ENCODE results near the gene GLRX3.

The GLRX3 gene

DNA sequence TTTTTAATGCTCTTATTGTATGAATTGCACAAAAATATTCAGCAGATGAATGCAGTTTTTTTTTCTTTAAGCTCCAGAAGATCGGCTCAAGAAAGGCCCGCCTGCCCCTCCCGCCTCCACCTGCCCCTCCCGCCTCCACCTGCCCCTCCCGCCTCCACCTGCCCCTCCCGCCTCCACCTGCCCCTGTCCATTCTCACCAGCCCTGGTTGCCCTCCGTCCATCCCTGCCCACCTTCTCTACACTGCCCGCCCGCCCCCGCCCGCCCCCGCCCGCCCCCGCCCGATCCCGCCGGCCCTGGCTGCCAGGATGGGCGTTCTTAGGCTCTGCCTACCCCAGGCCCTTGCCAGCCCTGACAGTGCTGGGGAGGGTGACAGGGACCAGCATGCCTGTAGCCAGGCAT is 67.4 kb downstream of the GLRX3 start:
- no peak for DNase-seq (ENCODE audit: low read depth in 2 of 2, low spot score in 1 of 2)

DNA sequence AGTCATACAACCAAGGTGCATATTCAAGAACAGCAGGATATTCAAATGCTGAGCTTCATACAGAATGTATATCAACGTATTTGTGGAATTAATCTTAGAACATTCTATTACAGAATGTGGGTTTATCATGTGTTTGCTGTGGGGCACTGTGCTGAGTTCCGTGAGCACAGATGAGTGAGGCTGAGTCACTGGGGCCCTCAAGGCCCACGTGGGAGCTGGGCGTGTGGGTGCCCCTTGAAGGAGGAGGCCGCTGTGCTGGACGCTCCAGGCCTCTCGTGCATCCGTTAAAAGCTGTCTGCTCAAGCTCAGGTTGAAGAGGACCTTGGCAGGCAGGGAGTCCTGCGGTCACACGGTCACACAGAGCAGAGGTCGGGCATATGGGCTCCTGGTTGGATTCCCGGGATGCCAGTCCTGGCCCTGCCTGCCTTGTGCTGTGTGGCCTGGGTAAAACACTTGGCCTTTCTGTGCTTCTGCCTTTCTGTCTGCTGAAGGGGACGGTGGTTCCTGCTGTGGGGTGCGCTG is 70.1 kb downstream of the GLRX3 start:
- no peak for DNase-seq (ENCODE audit: low read depth in 2 of 2, low spot score in 1 of 2)

GRCh38 chr10:130207205-130207604 is 71.0 kb downstream of the GLRX3 start:
- no peak for DNase-seq (ENCODE audit: low read depth in 2 of 2, low spot score in 1 of 2)

DNA sequence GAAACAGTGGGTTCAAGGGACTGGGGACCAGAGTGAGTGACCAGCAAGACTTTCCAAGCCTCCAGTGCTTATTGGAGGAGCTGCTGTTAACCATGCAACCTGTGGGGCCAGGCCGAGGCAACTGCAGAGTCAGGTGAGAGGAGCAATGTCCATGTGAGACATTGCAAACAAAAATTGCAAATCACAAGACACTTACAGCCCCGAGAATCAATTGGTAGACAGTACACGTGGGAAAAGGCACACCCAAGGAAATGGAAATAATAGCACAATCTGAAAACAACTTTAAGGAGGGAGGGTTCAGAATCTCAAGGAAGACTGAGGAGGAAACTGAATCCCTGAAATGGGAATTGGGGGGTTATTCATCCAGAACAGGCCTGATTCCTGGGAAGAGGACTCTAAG is 72.6 kb downstream of the GLRX3 start:
- DNase-seq (ENCODE audit: low read depth in 2 of 2, low spot score in 1 of 2), result no peak

- no peak for DNase-seq (ENCODE audit: low read depth in 2 of 2, low spot score in 1 of 2)
Measured at GRCh38 chr10:130212746-130213145, 76.6 kb downstream of the GLRX3 start.

DNA sequence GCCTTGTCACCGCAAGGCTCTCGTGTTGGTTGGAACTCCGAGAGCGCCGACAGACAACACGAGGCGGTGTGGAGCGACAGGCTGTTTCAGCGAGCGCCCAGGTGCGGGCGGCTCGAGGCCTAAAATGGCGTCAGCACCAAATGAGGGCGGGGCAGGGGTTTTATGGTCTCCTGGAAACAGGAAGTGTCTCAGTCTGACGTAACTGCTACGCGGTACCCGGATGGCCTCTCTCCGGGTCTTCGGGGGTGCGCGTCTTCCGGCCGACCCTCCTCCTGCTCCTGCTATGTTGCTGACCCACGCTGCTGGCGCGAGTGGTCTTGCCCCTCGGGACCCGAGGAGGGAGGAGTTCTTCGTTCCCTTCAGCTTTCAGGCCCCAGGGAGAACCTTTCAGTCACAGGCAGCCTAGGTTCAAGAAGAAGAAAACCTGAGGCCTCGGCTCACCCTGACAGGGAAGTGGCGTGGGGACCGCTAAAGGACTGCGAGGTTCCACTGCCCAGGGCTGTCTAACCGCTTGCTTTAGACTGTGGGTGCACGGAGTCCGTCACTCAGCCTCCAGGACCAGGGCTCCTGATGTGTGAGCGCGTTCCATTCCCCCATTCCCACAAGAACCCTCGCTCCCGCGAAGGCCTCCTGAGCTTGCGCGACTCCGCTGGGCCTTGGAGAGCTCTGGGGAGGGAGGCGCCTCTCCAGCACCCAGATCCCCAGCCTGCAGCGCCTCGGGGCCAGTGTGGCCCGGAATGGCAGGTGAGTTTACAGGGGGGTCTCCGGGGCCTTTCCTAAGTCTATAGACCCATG is 77.3 kb downstream of the GLRX3 start:
- DNase-seq (ENCODE audit: low read depth in 2 of 2, low spot score in 1 of 2), result no peak

- no peak for DNase-seq (ENCODE audit: low read depth in 2 of 2, low spot score in 1 of 2)
Measured at GRCh38 chr10:130214431-130214830, 78.2 kb downstream of the GLRX3 start.

- DNase-seq (ENCODE audit: low read depth in 2 of 2, low spot score in 1 of 2), result no peak
Measured at GRCh38 chr10:130215151-130215930, 79.2 kb downstream of the GLRX3 start.

DNA sequence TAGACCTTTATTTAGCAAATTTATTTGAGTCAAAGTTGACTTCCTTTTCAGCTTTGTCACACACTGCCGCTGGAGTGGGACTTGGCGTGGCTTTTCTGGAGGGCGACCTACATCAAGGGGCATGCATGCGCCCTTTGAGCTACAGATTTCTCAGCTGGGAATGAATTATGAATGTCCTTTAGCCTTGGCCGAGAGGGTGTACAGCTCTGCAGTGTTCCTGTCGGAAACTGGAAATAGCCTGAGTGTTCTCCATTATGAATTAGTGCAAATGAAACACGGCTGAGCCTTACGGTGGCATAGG is 79.7 kb downstream of the GLRX3 start:
- DNase-seq (ENCODE audit: low read depth in 2 of 2, low spot score in 1 of 2), result no peak

DNA sequence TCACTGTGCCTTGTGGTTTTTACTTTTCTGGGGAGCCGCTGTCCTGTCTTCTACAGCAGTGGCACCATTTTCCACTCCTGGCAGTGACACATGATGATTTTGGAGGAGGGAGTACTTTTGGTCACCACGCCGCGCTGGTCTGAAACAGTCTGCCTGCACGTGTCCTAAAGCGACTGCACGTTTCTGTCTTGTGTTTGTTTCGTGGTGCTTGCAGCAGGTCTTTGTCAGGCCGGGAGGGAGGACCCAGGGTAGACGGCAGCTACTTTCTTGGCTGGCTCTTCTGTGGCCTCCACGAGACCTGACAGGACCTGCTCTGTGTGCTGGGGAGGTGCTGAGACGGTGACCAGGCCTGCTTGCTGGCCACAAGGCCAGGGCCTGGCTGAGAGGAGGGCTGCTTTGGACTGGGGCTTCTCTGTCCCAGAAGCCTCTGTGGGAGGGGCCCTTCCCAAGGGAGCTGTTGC is 82.0 kb downstream of the GLRX3 start:
- DNase-seq (ENCODE audit: low read depth in 2 of 2, low spot score in 1 of 2), result no peak

DNA sequence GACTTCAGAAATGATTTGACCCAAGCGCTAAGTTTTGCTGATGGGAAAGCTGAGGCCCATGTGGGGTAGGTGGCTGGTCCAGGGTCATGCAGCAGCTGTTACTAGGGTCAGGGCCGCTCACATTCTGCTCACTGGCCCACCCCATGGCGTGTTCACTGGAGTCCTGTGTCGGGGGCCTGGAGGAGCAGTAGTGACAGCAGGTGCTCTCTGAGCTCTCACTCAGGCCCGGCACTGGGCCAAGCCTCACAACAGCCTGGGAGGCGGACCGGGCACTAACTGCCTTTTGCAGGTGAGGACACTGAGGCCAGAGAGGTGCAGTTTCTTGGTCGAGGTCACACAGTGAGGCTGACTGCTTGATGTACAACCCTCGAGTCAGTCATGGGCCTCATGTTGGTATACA is 82.7 kb downstream of the GLRX3 start:
- no peak for DNase-seq (ENCODE audit: low read depth in 2 of 2, low spot score in 1 of 2)

- no peak for DNase-seq (ENCODE audit: low read depth in 2 of 2, low spot score in 1 of 2)
Measured at GRCh38 chr10:130220251-130221185, 84.3 kb downstream of the GLRX3 start.

GRCh38 chr10:130221456-130222375 is 85.5 kb downstream of the GLRX3 start:
- DNase-seq (ENCODE audit: low read depth in 2 of 2, low spot score in 1 of 2), result no peak

DNA sequence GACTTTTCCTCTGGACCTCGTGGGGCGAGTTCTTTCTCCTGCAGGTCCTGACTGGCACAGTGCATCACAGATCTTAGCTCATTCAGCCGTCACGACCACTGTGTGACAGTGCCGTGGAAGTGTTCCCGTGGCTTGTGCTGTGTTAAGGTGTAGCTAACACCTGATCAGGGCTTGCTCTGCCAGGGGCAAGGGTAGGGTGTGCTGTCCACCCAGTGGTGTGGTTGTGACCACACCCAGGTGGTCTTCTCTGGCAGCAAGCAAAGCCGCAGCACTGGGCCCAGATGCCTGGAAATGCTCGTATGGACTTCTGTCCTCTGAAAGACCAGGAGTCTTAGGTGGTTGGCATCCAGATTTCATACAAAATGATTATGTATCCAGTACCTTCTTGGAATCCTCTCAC is 86.2 kb downstream of the GLRX3 start:
- no peak for DNase-seq (ENCODE audit: low read depth in 2 of 2, low spot score in 1 of 2)

GRCh38 chr10:130224228-130224627 is 88.0 kb downstream of the GLRX3 start:
- no peak for DNase-seq (ENCODE audit: low read depth in 2 of 2, low spot score in 1 of 2)

DNA sequence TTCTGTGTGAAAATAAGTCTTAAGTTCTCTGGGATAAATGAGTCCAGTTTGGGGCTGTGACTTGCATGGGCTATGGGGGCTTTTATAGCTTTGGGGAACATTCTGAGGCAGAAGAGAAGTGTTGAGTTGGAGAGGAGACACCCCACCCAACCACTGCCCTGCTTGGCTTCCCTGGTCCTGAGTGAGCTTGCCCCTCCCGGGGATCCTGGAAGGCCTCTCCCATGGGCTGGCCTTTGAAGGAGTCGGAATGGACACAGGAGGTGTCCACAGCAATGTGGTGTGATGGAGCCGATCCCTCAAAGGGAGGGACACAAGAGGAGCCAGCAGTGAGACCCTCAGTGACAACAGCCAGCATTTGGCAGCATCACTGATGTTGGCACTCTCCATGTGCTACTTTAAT is 89.8 kb downstream of the GLRX3 start:
- no peak for DNase-seq (ENCODE audit: low read depth in 2 of 2, low spot score in 1 of 2)

DNA sequence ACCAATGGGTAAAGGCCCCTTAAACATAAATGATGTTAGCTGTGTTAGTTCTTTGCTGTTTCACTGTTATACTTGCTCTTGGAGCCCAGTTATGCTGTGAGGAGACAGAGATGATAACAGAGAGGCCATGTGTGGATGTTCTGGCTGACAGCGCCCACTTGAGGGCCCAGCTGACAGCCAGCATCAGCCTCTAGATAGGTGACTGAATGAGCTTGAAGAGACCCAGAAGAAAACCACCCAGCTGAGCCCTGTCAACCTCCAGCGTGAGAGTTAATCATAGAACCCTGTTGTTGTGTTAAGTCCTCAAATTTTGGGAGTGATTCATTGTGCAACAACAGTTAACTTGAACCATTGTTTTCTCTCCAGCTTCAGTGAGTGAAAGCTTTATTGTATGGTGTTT is 91.7 kb downstream of the GLRX3 start:
- DNase-seq (ENCODE audit: low read depth in 2 of 2, low spot score in 1 of 2), result no peak

All from stimulated activated CD8-positive, alpha-beta memory T cell treated with anti-CD3 and anti-CD28 coated beads, Interleukin-4, amount 100 ng/mL, for 1 hour (primary cell).